Subcutaneous abdominal adipose tissue (tissue), 5 donors: ENCODE data around the gene WDR70.
"Not testable (repeated sequence)": the region's sequence is repeated elsewhere in the genome, so short reads cannot be mapped to it uniquely, and the experiment has no call there.

Experiments
- H3K27ac ChIP-seq: one replicate; pipeline ENCODE4 v1.7.0; 2013; ENCODE audit warnings: low read depth, mild to moderate bottlenecking, inconsistent platforms, low read length, moderate library complexity
- H3K27me3 ChIP-seq, 5 donors: one replicate each; pipeline ENCODE4 v1.7.0; 2013; ENCODE audit warnings: low read length in 5 of 5, inconsistent platforms in 1 of 5; ENCODE audit not compliant: control insufficient read depth in 5 of 5, insufficient read depth in 4 of 5
- H3K36me3 ChIP-seq, 5 donors: one replicate each; pipeline ENCODE4 v1.7.0; 2013; ENCODE audit warnings: low read length in 5 of 5; ENCODE audit not compliant: control insufficient read depth in 5 of 5, insufficient read depth in 5 of 5
- H3K4me1 ChIP-seq, 5 donors: one replicate each; pipeline ENCODE4 v1.7.0; 2013; ENCODE audit warnings: low read length in 5 of 5, mild to moderate bottlenecking in 3 of 5, moderate library complexity in 1 of 5; ENCODE audit not compliant: control insufficient read depth in 5 of 5, insufficient read depth in 5 of 5
- H3K4me3 ChIP-seq, 5 donors: one replicate each; pipeline ENCODE4 v1.7.0; 2013; ENCODE audit warnings: low read length in 5 of 5, low read depth in 1 of 5
- H3K9ac ChIP-seq, 5 donors: one replicate each; pipeline ENCODE4 v1.7.0; 2013; ENCODE audit warnings: low read length in 5 of 5, mild to moderate bottlenecking in 4 of 5, moderate library complexity in 3 of 5
- H3K9me3 ChIP-seq, 5 donors: one replicate each; pipeline ENCODE4 v1.7.0; 2013; ENCODE audit warnings: low read length in 5 of 5; ENCODE audit not compliant: control insufficient read depth in 5 of 5
- donor health status: healthy.
- donor health status: healthy.
- donor health status: healthy.
- donor health status: healthy.
- donor health status: healthy.

WDR70 gene

DNA sequence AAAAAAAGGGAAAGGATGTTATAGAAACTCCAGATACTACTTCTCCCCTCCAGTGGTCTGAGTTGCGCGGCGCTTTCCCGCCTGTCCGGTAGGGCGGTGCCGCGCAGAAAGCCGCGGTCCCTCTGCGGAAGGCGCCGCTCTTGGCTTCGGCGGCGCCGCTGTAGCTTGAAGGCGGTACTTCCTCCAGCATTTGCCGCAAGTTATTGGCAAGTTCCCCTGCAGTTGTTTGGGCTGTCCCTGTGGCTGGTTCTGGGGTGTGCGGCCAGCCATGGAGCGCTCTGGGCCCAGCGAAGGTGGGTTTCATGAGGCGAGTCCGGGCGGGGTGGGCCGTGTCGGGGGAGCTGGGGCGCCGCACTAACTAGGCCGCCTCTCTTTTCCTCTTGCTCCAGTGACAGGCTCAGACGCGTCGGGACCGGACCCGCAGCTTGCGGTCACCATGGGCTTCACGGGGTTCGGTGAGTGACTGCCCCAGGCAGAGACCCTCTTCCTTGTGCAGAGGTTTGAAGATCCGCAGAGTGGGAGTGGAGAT lies at the start of gene WDR70:
Gene WDR70, plus strand, starts transcription at position 219 of the 529 bp plus-strand sequence. Its CDS starts 50 bp downstream, at position 269.
- Histone ChIP-seq H3K36me3 (peaks cover 0 to 21% (median 2%) of the 10 kb centered on the region in 5 donors), H3K27ac (peak within 1 kb of the TSS; percentile 54), H3K9ac (peak within 1 kb of the TSS in 4 of 5 donors; percentile 77 to 86 (median 81)), H3K4me3 (peak within 1 kb of the TSS; percentile 75 to 86 (median 83))
- not testable (repeated sequence) for H3K4me1 ChIP-seq, H3K9me3 ChIP-seq, H3K27me3 ChIP-seq

DNA sequence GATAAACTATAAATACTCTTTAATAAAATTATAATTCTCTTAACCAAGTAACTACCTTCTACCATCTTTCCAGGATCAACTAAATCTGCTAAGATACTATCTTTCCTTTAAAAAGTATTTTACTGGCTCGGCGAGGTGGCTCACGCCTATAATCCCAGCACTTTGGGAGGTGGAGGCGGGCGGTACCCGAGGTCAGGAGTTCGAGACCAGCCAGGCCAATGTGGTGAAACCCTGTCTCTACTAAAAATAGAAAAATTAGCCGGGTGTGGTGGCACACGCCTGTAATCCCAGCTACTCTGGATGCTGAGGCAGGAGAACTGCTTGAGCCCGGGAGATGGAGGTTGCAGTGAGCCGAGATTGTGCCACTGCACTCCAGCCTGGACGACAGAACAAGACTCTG lies 44.4 kb upstream of the WDR70 start:
- H3K9ac ChIP-seq, H3K9me3 ChIP-seq, H3K27ac ChIP-seq, H3K4me3 ChIP-seq, H3K4me1 ChIP-seq, H3K27me3 ChIP-seq: not testable (repeated sequence)
- H3K36me3 ChIP-seq: peaks cover 20 to 72% (median 55%) of the 10 kb centered on the region in 5 donors

DNA sequence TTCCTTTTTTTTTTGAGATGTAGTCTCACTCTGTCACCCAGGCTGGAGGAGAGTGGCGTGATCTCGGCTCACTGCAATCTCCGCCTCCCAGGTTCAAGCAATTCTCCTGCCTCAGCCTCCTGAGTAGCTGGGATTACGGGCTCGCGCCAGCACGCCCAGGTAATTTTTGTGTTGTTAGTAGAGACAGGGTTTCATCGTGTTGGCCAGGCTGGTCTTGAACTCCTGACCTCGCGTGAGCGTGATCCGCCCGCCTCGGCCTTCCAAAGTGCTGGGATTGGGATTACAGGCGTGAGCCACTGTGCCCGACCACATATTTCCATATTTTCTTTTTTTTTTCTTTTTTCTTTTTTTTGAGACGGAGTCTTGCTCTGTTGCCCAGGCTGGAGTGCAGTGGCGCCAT lies 36.4 kb upstream of the WDR70 start:
- H3K9ac ChIP-seq, H3K4me3 ChIP-seq, H3K27me3 ChIP-seq, H3K4me1 ChIP-seq, H3K9me3 ChIP-seq, H3K27ac ChIP-seq: not testable (repeated sequence)
- H3K36me3 ChIP-seq: peaks cover 16 to 78% (median 61%) of the 10 kb centered on the region in 5 donors

DNA sequence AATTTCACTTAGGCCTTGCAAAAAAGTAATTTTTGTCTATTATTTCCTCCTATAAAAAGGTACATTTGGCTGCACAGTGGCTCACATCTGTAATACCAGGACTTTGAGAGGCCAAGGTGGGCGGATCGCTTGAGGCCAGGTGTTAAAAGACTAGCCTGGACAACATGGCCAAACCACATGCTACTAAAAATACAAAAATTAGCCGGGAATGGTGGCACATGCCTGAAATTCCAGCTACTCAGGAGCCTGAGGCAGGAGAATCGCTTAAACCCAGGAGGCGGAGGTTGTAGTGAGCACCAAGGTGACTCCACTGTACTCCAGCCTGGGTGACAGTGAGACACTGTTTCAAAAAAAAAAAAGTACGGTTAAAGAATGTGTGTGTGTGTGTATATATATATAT lies 24.0 kb upstream of the WDR70 start:
- Histone ChIP-seq H3K9me3 (no peaks in the 10 kb centered on the region), H3K27ac (no peak overlapping the region), H3K27me3 (no peaks in the 10 kb centered on the region), H3K9ac (no peak overlapping the region), H3K4me1 (no peaks in the 10 kb centered on the region), H3K4me3 (no peak overlapping the region), H3K36me3 (peaks cover 12 to 70% (median 50%) of the 10 kb centered on the region in 5 donors)

DNA sequence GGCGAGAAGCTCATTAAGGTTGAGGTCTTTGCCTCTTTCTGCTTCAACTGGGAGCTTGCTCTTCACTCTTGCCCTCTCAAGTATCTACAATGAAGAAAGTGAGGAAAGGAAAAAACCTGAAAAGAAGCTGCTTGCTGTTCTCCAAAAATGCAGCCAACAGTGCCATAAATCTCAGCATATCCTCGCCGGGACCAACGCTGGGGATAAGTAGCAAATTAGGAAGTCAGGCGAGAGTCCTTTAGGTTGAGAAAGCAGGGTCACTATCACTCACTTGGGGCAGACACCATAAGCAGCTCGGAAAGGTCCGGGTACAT lies 8.6 kb upstream of the WDR70 start:
- no peaks in the 10 kb centered on the region for H3K27me3 ChIP-seq
- H3K36me3 ChIP-seq: no peaks in the 10 kb centered on the region
- peak overlapping the region; percentile 82 for H3K27ac ChIP-seq
- peaks cover 3 to 38% (median 34%) of the 10 kb centered on the region in 5 donors for H3K4me1 ChIP-seq
- H3K9ac ChIP-seq: peak overlapping the region; percentile 84 to 94 (median 92)
- no peaks in the 10 kb centered on the region for H3K9me3 ChIP-seq
- H3K4me3 ChIP-seq: peak overlapping the region; percentile 86 to 98 (median 95)

DNA sequence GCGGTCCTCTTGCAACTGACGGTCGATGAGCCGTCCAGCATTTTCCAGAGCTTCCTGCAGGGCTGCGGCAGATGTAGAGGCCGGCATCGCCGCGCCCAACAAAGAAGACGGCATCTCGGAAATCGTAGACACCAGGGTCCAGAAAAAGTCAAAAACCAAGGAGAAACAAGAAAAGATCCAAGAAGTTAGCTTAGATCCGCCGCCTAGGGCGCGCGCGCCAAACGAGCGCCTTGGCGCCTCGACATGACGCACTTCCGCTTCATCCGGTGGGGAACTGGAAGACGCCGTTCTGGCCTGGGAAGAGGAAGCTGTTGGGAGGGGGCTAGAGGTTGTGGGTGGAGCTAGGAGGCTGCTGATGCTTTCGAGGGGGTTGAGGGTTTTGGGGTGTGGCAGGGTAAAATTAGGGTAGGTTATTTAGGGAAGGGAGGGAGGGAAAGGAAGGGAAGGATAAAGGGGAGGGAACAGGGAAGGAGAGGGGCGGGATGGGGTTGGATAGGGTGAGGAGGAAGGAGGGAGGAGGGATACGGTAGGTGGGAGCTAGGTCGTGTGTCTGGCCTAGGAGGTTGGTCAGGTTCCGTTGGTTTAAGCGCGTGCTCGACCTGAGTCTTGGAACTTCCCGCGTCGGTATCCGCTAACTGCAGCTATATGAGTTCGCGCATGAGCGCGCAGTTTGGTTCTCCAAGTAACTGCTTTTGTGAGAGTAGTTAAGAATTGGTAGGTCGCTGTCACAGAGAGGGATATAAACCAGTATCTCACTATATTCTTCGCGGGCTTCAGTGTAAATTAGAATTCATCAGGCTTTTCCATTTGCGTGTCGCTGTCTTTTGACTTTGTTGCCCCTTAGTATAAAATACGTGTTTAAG lies 8.0 kb upstream of the WDR70 start, which contains the start of gene NUP155:
Gene NUP155, minus strand, starts transcription at position 243 of the 863 bp plus-strand sequence. Its CDS starts 129 bp downstream, at position 114.
- peak within 1 kb of the TSS; percentile 86 to 98 (median 95) for H3K4me3 ChIP-seq
- H3K9ac ChIP-seq: peak within 1 kb of the TSS; percentile 84 to 94 (median 92)
- H3K36me3 ChIP-seq: no peaks in the 10 kb centered on the region
- H3K27me3 ChIP-seq: no peaks in the 10 kb centered on the region
- peak within 1 kb of the TSS; percentile 82 for H3K27ac ChIP-seq
- H3K4me1 ChIP-seq: peaks cover 3 to 38% (median 34%) of the 10 kb centered on the region in 5 donors
- H3K9me3 ChIP-seq: no peaks in the 10 kb centered on the region

DNA sequence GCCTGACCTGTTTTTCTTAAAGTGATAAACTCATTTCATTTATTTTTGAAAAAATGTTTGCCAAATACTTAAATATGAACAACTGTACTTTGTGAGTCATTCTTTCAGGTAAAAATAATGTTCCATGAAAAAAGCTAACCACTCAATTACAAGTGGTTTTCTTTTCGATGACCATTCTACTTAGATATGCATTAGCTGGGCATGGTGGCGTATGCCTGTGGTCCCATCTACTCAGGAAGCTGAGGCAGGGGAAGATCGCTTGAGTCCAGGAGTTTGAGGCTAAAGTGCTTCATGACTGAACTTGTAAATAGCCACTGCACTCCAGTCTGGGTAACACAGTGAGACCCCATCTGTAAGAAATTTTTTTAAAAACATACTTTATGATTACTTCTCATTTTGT lies 4.0 kb upstream of the WDR70 start:
- H3K9ac ChIP-seq: no peak overlapping the region
- H3K4me1 ChIP-seq: peaks cover 0 to 22% (median 18%) of the 10 kb centered on the region in 5 donors
- no peaks in the 10 kb centered on the region for H3K36me3 ChIP-seq
- no peaks in the 10 kb centered on the region for H3K27me3 ChIP-seq
- no peak overlapping the region for H3K27ac ChIP-seq
- H3K9me3 ChIP-seq: no peaks in the 10 kb centered on the region
- no peak overlapping the region for H3K4me3 ChIP-seq

DNA sequence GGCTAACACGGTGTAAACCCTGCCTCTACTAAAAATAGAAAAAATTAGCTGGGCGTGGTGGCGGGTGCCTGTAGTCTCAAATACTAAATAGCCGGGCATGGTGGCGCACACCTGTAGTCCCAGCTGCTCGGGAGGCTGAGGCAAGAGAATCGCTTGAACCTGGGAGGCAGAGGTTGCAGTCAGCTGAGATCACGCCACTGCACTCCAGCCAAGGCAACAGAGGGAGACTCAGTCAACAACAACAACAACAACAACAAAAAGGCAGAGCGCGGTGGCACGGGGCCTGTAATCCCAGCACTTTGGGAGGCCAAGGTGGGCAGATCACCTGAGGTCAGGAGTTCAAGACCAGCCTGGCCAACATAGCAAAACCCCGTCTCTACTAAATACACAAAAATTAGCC lies 1.1 kb upstream of the WDR70 start:
- peaks cover 0 to 11% (median 2%) of the 10 kb centered on the region in 5 donors for H3K36me3 ChIP-seq
- not testable (repeated sequence) for H3K4me3 ChIP-seq, H3K4me1 ChIP-seq, H3K9ac ChIP-seq, H3K27me3 ChIP-seq, H3K9me3 ChIP-seq, H3K27ac ChIP-seq

DNA sequence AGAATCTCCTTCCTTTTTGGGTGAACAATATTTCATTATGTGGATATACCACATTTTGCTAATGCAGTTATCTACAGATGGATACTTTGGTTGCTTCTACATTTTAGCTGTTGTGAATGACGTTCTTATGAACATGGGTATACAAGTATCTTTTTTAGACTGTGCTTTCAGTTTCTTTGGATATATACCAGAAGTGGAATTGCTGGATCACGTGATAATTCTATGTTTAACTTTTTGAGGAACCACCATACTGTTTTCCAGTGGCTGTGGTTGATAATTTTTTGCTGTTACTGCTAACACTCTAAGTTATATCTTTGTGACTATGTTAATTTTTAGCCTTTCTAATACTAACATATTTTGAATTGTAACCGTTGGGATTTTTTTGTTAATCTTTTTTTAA lies 12.5 kb downstream of the WDR70 start:
- Histone ChIP-seq H3K36me3 (peaks cover 10 to 43% (median 24%) of the 10 kb centered on the region in 5 donors), H3K9ac (no peak overlapping the region), H3K9me3 (no peaks in the 10 kb centered on the region), H3K4me1 (no peaks in the 10 kb centered on the region), H3K4me3 (peak overlapping the region in 1 of 5 donors; percentile 13), H3K27ac (no peak overlapping the region), H3K27me3 (no peaks in the 10 kb centered on the region)

DNA sequence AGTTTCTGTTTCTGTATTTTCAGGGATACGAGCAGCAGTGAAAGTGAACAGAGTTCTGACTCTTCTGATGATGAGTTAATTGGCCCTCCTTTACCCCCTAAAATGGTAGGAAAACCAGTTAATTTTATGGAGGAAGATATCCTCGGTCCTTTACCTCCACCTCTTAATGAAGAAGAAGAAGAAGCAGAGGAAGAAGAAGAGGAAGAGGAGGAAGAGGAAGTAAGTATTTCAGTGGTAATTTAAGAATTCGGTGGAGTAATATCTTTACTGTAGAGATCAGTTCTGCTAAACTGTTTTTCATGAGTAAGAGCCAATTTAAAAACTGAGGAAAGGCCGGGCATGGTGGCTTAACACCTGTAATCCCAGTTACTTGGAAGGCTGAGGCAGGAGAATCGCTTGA lies 17.2 kb downstream of the WDR70 start:
- no peak overlapping the region for H3K4me3 ChIP-seq
- peaks cover 20 to 58% (median 29%) of the 10 kb centered on the region in 5 donors for H3K36me3 ChIP-seq
- H3K9ac ChIP-seq: peak overlapping the region in 1 of 5 donors; percentile 40
- no peaks in the 10 kb centered on the region for H3K27me3 ChIP-seq
- H3K4me1 ChIP-seq: no peaks in the 10 kb centered on the region
- H3K27ac ChIP-seq: no peak overlapping the region
- no peaks in the 10 kb centered on the region for H3K9me3 ChIP-seq
